Measurements from ENCODE around the gene MRPS25. TPM values are rescaled to one million over a fixed set of nuclear protein-coding genes. Genes with fewer than 3 reads are reported as not detected.

Gene MRPS25
- polyA plus RNA-seq, 3 donors, result 23.7 to 60.7 (median 24.6) TPM

GRCh38 chr3:15040844-15041243 is 24.3 kb downstream of the MRPS25 start:
- 100% methylated on average over 1 of the region's 3 CpGs for WGBS (ENCODE audit: insufficient coverage)
- no peak overlapping the region for H3K9ac ChIP-seq (ENCODE audit: insufficient read depth, low read length, poor library complexity, severe bottlenecking)
- no peak for TF ChIP-seq CTCF (IDR thresholded peaks at IDR 0.05)
- no peak overlapping the region for H3K4me3 ChIP-seq (replicated peaks in 1 of 3; ENCODE audit: low read depth in 2 of 3, low read length in 3 of 3)
- H3K4me1 ChIP-seq (ENCODE audit: control insufficient read depth in 1 of 2, insufficient read depth in 2 of 2, low read length in 2 of 2), result no peaks in the 10 kb centered on the region
- no peak overlapping the region for H3K4me2 ChIP-seq (replicated peaks; ENCODE audit: extremely low read depth, low read length, poor library complexity, severe bottlenecking)
- peak overlapping the region in 1 of 2 donors; percentile 8 for H3K27ac ChIP-seq (ENCODE audit: low read depth in 1 of 2, low read length in 2 of 2)
- H3K9me3 Mint-ChIP-seq, result no peaks in the 10 kb centered on the region
- H3K4me3 Mint-ChIP-seq, result no peak overlapping the region
- H3K4me1 Mint-ChIP-seq, result no peaks in the 10 kb centered on the region
- no peak for DNase-seq
- peaks cover 91 to 100% of the 10 kb centered on the region in 2 donors for H3K36me3 Mint-ChIP-seq
- peaks cover 91 to 100% of the 10 kb centered on the region in 2 donors for H3K36me3 ChIP-seq (replicated peaks in 1 of 2; ENCODE audit: control insufficient read depth in 1 of 2, insufficient read depth in 2 of 2, low read length in 2 of 2)
- H3K27me3 Mint-ChIP-seq (ENCODE audit: low read depth in 3 of 3), result peaks cover 0 to 1% (median 0%) of the 10 kb centered on the region in 3 donors
- H3K27ac Mint-ChIP-seq, result no peak overlapping the region
- H3K9me3 ChIP-seq (replicated peaks in 1 of 2; ENCODE audit: control insufficient read depth in 1 of 2, insufficient read depth in 1 of 2, low read length in 2 of 2), result no peaks in the 10 kb centered on the region
- no peaks in the 10 kb centered on the region for H3K79me2 ChIP-seq (ENCODE audit: insufficient read depth, low read length)
- intact Hi-C loops (cut with micrococcal nuclease), result no loop called here
- no peak overlapping the region for H2AFZ ChIP-seq (ENCODE audit: insufficient read depth, low read depth, low read length, poor library complexity, severe bottlenecking)
- H3K27me3 ChIP-seq (ENCODE audit: control insufficient read depth in 2 of 2, insufficient read depth in 2 of 2, low read length in 2 of 2), result no peaks in the 10 kb centered on the region
- no peaks in the 10 kb centered on the region for H4K20me1 ChIP-seq (ENCODE audit: insufficient read depth, low read length)

- no peak overlapping the region for H2AFZ ChIP-seq (ENCODE audit: insufficient read depth, low read depth, low read length, poor library complexity, severe bottlenecking)
- H3K9me3 Mint-ChIP-seq, result no peaks in the 10 kb centered on the region
- no peaks in the 10 kb centered on the region for H4K20me1 ChIP-seq (ENCODE audit: insufficient read depth, low read length)
- no peak overlapping the region for H3K4me3 ChIP-seq (replicated peaks in 1 of 3; ENCODE audit: low read depth in 2 of 3, low read length in 3 of 3)
- H3K4me1 Mint-ChIP-seq, result no peaks in the 10 kb centered on the region
- intact Hi-C loops (cut with micrococcal nuclease), result no loop called here
- no peaks in the 10 kb centered on the region for H3K4me1 ChIP-seq (ENCODE audit: control insufficient read depth in 1 of 2, insufficient read depth in 2 of 2, low read length in 2 of 2)
- no peak overlapping the region for H3K27ac ChIP-seq (ENCODE audit: low read depth in 1 of 2, low read length in 2 of 2)
- peaks cover 89 to 100% of the 10 kb centered on the region in 2 donors for H3K36me3 ChIP-seq (replicated peaks in 1 of 2; ENCODE audit: control insufficient read depth in 1 of 2, insufficient read depth in 2 of 2, low read length in 2 of 2)
- H3K4me3 Mint-ChIP-seq, result no peak overlapping the region
- H3K79me2 ChIP-seq (ENCODE audit: insufficient read depth, low read length), result no peaks in the 10 kb centered on the region
- no peaks in the 10 kb centered on the region for H3K27me3 ChIP-seq (ENCODE audit: control insufficient read depth in 2 of 2, insufficient read depth in 2 of 2, low read length in 2 of 2)
- DNase-seq, result no peak
- no peaks in the 10 kb centered on the region for H3K9me3 ChIP-seq (replicated peaks in 1 of 2; ENCODE audit: control insufficient read depth in 1 of 2, insufficient read depth in 1 of 2, low read length in 2 of 2)
- TF ChIP-seq CTCF (IDR thresholded peaks at IDR 0.05), result no peak
- H3K27me3 Mint-ChIP-seq (ENCODE audit: low read depth in 3 of 3), result peaks cover 0 to 1% (median 0%) of the 10 kb centered on the region in 3 donors
- H3K36me3 Mint-ChIP-seq, result peaks cover 88 to 98% of the 10 kb centered on the region in 2 donors
- H3K4me2 ChIP-seq (replicated peaks; ENCODE audit: extremely low read depth, low read length, poor library complexity, severe bottlenecking), result no peak overlapping the region
- H3K27ac Mint-ChIP-seq, result no peak overlapping the region
- 95% methylated on average over 4 of the region's 6 CpGs for WGBS (ENCODE audit: insufficient coverage)
- no peak overlapping the region for H3K9ac ChIP-seq (ENCODE audit: insufficient read depth, low read length, poor library complexity, severe bottlenecking)
These were observed 26.8 kb downstream of the MRPS25 start for GRCh38 chr3:15038306-15038705.

Measured in CD14-positive monocyte (primary cell).